ENCODE measurements around the gene OR52E1.
"Not testable (repeated sequence)": the region's sequence is repeated elsewhere in the genome, so short reads cannot be mapped to it uniquely, and the experiment has no call there.

OR52E1 gene

DNA sequence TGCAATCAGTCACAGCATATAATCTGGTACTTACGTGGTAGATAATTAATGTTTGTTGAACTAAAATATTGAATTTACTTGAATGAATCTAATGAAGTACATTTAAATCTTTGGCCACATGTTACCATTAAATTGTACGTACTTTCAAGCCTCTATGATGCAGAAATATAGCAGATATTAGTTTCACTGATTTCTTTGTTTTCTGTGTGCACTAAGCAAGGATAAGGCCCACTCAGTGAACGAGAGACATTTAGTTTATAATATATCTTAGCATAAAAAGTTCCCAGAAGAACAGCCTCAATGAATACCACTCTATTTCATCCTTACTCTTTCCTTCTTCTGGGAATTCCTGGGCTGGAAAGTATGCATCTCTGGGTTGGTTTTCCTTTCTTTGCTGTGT lies at the start of gene OR52E1:
TSS of gene OR52E1 (plus strand) at position 301 of the 400 bp plus-strand sequence.
- DNase-seq = no peak

DNA sequence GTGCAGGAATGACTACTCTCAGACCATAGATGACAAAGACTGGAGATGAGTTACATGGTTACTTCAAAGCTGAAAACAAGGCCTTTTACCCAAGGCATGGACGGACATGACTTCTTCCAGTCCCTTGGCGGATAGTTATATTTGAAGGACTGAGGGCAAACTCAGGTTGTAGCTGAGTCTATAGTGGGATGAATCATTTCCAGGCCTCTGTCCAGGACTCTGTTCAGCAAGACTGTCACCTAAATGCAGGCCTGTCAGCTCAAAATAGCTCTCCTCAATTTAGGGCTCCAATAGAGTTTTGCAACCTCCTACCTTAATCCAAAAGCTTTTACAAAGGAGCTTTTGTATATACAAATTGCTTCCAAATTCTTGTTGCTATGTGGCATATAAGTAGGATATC lies 47.4 kb upstream of the OR52E1 start:
- DNase-seq = no peak

DNA sequence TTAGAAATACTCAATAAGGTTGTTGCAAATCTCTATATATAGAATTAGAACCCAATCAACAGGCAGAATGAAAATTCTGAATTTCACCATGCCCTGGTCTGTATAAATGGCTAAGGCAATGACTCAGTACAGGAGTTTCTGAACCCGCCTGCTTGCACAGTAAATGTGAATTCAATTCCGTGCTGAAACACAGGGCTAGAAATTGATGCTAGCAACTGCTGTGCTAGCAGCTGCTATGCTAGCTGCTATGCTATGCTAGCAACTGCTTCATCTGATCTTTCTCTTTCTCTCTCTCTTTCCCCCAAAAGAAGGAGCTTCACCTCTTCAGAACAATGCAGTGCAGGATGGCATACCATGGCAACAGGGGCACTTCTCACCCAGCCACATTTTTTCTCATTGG lies 32.7 kb upstream of the OR52E1 start:
- DNase-seq = no peak

DNA sequence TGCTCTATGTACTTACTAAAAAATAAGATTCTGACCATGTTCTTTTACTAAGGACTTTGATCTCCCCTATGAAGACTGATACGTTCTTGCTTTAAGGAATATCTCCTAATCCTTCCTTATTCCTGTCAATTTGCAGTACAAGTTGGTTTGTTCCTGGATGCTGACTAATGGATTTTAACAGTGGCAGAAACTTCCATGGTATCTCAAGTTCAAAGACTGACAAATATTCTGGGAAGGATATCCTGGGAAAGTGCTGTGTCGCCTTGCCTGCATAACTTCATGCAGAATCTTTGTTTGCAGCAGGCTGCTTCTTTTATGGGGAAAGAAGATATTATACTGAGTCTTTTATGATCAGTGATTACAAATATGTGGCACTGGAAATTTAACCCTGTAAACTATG lies 31.4 kb upstream of the OR52E1 start:
- no peak for DNase-seq

DNA sequence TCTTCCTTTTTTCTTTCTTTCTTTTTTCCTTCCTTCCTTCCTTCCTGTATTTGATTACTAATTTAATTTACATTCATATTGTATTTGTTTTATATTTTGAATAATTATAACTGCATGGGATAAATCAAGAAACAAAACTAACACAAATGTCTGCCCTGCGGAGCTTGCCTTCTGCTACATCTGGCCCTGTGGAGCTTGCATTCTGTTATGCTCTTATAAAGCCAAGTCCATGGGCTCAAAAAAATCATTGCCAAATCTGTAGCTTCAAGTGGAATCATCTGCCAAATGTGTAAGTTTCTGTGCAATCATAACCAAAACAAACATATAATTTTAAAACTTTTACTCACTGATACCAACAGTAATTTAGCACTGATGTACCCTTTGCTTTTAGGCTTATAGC lies 31.0 kb upstream of the OR52E1 start:
- DNase-seq = no peak

DNA sequence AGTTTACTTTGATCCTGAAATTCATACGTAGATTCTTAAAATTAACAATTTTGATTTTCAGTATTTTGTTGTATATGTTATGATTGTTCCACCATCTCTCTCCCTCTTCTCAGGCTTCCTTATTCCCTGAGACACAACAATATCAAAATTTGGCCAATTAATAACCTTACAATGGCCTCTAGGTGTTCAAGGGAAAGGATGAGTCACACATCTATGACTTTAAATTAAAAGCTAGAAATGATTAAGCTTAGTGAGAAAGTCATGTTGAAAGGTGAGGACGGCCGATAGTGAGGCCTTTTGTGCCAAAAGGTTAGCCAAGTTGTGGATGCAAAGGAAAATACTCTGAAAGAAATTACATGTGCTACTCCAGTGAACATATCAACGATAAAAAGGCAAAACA lies 28.5 kb upstream of the OR52E1 start:
- no peak for DNase-seq

DNA sequence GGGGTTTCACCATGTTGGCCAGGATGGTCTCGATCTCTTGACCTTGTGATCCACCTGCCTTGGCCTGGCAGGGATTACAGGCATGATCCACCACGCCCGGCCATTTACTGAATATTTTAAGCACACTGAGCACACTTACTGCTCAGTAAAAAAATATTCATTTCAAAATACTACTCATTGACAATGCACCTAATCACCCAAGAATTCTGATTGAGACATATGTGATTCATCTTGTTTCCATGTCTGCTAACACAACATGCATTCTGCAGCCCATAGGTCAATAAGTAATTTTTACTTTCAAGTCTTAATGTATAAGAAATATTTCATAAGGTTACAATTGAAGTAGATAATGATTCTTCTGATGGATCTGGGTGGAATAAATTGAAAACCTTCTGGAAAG lies 27.3 kb upstream of the OR52E1 start:
- DNase-seq = no peak

DNA sequence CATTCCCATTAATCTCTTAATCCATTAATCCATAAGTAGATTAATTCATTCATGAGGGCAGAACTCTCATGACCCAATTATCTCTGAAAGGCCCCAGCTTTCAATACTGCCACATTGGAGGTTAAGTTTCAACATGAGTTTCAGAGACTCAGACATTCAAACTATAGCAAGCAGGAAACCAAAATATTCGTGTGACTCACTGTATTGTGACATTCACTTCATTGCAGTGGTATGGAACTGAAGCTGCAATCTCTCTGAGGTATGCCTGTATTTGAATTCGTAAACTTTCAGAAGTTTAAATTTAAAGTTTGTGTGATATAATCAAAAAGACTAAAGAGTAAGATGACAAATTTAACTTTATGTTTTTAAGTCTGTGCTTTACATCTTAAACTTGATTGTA lies 26.0 kb upstream of the OR52E1 start:
- DNase-seq = no peak

DNA sequence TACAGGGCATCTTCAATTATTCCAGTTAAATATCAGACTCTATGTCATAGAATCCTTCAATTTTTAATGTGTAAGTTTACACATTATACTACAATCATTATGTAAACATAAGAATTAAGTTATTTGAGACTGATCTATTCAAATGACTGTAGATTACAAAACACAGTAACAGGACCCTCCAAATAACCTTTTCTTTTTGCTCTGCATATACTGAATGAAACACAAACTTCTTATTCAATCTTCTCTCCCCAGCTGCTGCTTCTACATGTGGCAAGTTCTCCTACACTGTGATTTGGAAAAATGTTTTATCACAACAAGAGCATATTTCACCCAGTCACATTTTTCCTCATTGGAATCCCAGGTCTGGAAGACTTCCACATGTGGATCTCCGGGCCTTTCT lies 23.1 kb upstream of the OR52E1 start, which contains the start of gene OR52J3:
TSS of gene OR52J3 (plus strand) at position 301 of the 400 bp plus-strand sequence. CDS start at position 301, 0 bp downstream.
- no peak for DNase-seq

DNA sequence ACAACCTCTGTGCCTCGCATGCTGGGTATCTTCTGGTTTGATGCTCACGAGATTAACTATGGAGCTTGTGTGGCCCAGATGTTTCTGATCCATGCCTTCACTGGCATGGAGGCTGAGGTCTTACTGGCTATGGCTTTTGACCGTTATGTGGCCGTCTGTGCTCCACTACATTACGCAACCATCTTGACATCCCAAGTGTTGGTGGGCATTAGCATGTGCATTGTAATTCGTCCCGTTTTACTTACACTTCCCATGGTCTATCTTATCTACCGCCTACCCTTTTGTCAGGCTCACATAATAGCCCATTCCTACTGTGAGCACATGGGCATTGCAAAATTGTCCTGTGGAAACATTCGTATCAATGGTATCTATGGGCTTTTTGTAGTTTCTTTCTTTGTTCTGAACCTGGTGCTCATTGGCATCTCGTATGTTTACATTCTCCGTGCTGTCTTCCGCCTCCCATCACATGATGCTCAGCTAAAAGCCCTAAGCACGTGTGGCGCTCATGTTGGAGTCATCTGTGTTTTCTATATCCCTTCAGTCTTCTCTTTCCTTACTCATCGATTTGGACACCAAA lies 22.5 kb upstream of the OR52E1 start:
- DNase-seq = no peak

DNA sequence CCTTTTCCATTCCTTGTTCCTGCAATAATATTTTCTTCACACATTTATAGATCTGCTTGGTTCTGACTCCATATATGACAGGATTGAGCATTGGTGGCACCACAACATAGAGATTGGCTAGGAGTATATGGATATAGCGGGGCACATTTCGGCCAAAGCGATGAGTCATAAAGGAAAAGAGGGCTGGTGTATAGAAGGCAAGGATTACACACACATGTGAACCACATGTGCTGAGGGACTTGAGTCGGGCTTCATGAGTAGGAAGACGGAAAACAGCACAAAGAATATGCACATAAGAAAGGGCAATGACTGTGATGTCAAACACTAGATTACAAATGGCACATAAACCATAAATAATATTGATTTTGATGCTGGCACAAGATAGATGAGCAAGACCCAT lies 10.7 kb upstream of the OR52E1 start:
- not testable (repeated sequence) for DNase-seq

DNA sequence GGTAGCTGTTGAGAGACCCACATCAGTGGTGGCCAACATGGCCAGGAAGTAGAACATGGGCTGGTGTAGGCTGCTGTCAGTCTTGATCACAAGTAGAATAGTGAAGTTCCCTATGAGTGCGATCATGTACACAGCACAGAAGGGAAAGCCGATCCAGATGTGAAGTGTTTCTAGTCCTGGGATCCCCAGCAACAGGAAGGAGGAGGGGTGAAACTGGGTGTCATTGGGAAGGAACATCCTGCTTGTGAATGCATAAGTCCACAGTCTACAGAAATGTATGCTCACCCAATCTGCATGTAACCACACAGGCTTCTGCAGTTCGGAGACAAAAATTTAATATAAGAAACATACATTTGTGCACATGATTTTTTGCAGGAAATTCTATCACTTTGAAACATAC lies 10.0 kb upstream of the OR52E1 start, which contains the start of gene OR52E2:
TSS of gene OR52E2 (minus strand) at position 237 of the 400 bp plus-strand sequence. CDS start at position 237, 0 bp downstream.
- no peak for DNase-seq

DNA sequence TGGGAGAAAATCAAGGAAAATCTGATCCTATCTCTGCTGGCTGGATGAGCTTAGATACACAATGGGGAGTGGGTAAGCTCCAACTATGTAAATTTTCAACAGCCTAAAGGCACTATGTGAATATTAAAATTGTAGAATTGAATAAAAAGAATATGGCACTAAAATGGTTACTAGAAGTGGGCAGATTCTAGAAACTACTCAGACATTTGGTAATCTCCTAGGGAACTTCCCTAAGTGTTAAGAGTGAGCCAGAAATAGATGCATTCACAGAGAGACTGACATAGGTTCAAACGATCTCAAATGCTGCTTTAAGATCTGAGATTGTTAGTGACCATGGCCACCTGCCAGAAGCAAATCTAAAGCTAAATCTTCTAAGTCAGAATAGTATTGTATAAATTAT lies 4.3 kb upstream of the OR52E1 start:
- no peak for DNase-seq

DNA sequence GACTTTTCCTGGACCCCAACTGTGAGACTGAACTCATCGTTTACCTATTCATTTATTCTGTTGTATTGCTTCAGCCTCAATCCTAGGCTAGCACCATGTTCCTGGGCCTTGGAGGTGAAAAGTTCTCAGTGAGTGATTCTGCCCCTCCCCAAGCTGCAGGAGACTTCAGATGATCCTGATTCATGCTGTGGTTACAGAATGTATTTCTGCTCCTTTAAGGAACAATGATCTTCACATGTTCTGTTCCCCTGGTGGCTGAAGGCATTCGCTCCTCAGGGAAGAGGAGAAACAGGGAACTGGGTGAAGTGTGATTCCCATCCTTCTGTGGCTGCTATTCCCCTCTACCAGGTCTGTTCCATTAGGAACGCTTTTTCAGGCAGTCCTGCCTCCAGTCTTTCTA lies 2.4 kb downstream of the OR52E1 start:
- DNase-seq = no peak

DNA sequence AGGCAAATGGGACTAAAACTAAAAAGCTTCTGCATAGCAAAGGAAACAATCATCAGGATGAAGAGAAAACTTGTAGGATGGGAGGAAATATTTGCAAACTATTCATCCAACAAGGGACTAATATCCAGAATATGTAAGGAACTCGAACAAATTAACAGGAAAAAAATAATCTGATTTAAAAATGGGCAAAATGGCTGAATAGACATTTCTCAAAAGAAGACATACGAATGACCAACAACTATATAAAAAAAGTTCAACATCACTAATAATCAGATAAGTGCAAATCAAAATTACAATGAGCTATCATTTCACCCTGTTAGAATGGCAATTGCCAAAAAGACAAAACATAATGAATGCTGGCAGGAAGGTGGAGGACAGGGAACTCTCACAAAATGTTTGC lies 12.0 kb downstream of the OR52E1 start:
- DNase-seq = no peak

DNA sequence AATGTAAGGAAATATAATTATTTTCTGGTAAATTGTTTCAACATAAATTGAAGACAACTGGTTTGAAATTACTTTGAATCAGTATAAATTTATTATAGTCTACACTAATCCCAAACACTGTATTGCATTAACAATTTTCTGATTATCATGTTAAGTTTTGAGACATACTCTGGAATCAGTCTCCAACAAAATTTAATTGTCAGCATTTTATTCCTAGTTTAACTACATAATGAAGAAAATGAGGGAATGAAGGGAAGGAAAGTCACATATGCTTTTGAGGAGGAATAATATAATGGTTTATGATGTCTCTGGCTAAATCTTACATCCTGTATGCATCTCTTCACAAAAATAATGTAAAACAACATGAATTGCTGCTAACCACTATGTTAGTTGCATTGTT lies 14.2 kb downstream of the OR52E1 start:
- no peak for DNase-seq

DNA sequence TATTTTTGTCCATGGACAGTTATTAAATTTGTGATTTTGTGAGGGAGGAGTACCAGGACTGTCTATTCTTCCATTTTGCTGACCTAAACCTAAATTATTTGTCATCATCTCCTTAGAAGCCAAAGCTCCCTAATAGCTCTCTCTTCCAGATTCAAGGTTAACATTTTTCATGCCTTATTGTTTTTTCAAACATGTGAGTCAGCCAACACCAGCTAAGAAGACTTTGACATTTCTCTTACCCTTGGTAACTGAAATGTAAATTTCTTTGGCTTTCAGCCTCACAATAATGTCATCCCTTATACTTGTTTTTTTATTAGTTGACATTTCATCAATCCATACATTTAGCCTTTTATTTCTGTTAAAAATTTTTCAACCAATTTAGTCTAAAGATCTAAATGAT lies 19.2 kb downstream of the OR52E1 start:
- DNase-seq = no peak

DNA sequence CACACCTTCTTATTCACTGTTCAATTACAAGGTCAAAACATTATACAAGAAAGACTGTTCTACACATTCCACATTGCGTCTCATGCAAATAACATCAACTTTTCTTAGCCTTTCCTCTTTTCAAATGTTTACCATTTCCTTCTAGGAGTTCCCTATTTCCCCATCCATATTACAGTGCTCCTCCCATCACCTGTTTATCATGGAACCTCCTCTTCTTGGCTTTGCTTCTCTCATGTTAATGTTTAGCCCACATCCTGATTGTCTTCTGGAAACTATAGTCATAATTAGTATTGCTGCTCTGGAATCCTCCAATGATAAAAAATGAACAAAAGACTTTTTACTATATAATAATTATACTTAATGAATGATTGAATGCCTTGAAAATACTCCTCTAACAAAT lies 21.3 kb downstream of the OR52E1 start:
- no peak for DNase-seq

DNA sequence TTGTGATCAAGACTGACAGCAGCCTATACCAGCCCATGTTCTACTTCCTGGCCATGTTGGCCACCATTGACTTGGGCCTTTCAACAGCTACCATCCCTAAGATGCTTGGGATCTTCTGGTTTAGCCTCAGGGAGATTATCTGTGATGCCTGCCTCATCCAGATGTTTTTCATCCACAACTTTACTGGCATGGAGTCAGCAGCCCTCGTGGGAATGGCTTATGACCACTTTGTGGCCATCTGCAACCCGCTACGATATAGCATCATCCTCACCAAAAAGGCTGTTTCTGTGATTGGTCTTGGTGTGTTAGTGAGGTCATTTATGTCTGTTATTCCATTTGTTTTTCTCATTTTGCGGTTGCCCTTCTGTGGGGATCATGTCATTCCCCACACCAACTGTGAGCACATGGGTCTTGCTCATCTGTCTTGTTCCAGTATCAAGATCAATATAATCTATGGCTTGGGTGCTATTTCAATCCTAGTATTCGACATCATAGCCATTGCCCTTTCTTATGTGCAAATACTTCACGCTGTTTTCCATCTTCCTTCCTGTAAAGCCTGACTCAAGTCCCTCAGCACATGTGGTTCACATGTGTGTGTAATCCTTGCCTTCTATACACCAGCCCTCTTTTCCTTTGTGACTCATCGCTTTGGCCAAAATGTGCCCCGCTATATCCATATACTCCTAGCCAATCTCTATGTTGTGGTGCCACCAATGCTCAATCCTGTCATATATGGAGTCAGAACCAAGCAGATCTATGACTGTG lies 23.6 kb downstream of the OR52E1 start:
- no peak for DNase-seq

DNA sequence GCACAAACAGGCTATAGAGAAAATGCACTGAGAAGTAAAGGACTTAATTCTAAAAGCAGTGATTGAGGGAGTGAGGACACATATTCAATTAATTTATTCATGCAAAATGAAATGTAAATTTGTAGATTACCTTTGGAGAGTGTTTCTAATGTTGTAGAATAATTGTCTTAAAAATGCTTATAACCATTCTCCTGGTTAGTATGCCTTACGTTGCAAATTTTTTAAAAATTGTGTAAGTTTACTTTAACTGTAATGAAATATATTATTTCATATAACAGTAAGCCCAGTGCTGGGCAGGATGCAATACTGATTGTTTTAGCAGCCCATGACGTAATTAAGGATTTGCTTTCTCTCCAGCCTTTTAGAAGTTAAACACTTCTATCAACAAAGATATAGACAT lies 26.6 kb downstream of the OR52E1 start:
- DNase-seq = no peak

DNA sequence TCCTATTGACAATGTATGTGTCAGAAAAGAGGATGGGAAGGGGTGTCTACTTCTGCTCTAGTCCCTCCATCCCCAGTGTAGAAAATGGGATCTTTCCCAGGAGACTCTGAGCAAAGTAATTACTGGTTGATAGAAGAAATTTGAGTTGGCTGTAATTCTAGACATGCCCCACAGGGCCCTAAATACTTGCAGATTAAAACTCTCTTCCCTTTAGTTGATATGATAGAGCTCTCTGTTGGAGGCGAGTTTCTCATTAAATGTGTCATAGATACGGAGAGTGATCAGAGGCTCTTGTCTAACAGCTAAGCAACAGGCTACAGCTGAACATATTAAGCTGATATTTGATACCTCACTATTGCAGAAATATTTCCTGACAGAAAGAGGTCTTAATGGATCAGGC lies 32.9 kb downstream of the OR52E1 start:
- DNase-seq = no peak

DNA sequence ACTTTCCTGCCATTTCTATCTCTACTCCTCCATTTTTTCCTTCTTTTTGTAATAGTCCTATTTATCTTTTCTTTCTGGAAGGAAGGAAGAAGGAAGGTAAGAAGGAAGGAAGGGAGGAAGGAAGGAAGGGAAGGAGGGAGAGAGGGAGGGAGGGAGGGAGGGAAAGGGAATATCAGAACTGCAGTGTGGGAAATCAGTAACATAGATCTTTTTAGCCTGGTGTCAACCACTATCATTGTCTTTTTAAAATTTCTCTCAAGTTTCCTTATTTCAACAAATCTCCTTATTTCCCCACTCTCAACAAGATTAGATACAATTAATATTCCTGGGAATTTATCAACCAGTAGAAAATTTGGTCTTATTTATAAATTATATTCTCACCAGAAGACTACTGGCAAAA lies 33.7 kb downstream of the OR52E1 start:
- DNase-seq = no peak

DNA sequence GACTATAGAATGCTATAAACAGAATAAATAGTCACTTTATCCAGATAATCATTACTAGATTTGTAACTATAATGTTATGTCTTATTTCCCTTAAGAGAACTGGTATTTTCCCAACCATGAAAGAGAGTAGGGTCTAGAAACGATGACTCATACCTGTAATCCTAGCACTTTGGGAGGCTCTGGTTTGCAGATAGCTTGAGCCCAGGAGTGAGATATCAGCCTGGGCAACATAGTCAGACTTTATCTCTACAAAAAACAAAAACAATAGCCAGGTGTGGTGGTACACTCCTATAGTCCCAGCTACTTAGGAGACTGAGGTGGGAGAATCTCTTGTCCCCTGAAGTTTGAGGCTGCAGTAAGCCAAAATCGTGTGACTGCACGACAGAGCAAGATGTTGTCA lies 37.9 kb downstream of the OR52E1 start:
- no peak for DNase-seq

DNA sequence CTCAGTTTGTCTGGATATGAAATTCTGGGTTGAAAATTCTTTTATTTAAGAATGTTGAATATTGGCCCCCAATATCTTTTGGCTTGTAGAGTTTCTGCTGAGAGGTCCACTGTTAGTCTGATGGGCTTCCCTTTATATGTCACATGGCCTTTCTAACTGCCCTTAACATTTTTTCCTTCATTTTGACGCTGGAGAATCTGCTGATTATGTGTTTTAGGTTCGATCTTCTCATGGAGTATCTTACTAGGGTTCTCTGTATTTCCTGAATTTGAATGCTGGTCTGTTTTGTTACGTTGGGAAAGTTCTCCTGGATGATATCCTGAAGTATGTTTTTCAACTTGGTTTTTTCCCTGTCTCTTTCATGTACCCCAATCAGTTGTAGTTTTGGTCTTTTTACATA lies 46.0 kb downstream of the OR52E1 start:
- DNase-seq = no peak

DNA sequence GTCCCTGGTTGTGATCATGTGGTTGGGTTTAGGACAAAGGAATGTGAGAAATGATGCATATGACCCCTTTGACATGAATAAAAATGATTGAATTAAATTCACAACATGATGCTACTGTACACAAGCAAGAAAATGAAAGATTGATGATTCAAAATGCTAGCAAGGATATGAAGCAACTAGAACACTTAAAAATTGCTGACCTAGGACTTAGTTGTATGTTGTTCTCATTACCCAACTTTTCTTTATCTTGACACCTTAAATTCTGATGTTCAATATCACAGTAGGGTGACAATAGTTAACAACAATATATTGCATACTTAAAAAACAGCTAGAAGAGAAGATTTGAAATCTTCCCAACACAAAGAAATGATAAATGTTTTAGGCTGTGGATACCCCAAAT lies 48.2 kb downstream of the OR52E1 start:
- no peak for DNase-seq
